ENCODE results near the gene LCN9. TPM values are rescaled to one million over a fixed set of nuclear protein-coding genes. Genes with fewer than 3 reads are reported as not detected.

LCN9 gene, protein sequence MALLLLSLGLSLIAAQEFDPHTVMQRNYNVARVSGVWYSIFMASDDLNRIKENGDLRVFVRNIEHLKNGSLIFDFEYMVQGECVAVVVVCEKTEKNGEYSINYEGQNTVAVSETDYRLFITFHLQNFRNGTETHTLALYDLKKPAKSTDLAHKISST
- not detected in 2 replicates for total RNA-seq (2022)
- Bru-seq, nascent RNA = not detected
- BruChase-seq, experiment 1, labeled RNA remaining after a 6-hour chase = not detected
- not detected for BruChase-seq, experiment 2, labeled RNA remaining after a 2-hour chase
- long read RNA-seq = 0 reads

GRCh38 chr9:135662758-135663450 lies at the start of gene LCN9:
LCN9 (plus strand) TSS chr9:135663309; CDS start chr9:135663322, 13 bp downstream.
- H3K27ac Mint-ChIP-seq (ENCODE audit: unreplicated experiment) = no peak within 1 kb of the TSS
- no peaks in the 10 kb centered on the region for H3K9me3 Mint-ChIP-seq (ENCODE audit: low read depth, unreplicated experiment)
- no TSS peak for BruUV-seq (replicated peaks)
- CTCF ChIA-PET = no interaction called here
- DNase-seq = no peak
- intact Hi-C loops (cut with micrococcal nuclease; ENCODE audit: unreplicated experiment) = no loop called here
- no peak within 1 kb of the TSS for H3K4me3 Mint-ChIP-seq (ENCODE audit: low read depth, unreplicated experiment)
- H3K4me1 Mint-ChIP-seq (ENCODE audit: low read depth, unreplicated experiment) = no peaks in the 10 kb centered on the region
- TF ChIP-seq CTCF (IDR thresholded peaks at IDR 0.05; ENCODE audit: unreplicated experiment) = no peak
- H3K36me3 Mint-ChIP-seq (ENCODE audit: insufficient read depth, unreplicated experiment) = no peaks in the 10 kb centered on the region
- peaks cover 33% of the 10 kb centered on the region for H3K27me3 Mint-ChIP-seq (ENCODE audit: unreplicated experiment)

DNA sequence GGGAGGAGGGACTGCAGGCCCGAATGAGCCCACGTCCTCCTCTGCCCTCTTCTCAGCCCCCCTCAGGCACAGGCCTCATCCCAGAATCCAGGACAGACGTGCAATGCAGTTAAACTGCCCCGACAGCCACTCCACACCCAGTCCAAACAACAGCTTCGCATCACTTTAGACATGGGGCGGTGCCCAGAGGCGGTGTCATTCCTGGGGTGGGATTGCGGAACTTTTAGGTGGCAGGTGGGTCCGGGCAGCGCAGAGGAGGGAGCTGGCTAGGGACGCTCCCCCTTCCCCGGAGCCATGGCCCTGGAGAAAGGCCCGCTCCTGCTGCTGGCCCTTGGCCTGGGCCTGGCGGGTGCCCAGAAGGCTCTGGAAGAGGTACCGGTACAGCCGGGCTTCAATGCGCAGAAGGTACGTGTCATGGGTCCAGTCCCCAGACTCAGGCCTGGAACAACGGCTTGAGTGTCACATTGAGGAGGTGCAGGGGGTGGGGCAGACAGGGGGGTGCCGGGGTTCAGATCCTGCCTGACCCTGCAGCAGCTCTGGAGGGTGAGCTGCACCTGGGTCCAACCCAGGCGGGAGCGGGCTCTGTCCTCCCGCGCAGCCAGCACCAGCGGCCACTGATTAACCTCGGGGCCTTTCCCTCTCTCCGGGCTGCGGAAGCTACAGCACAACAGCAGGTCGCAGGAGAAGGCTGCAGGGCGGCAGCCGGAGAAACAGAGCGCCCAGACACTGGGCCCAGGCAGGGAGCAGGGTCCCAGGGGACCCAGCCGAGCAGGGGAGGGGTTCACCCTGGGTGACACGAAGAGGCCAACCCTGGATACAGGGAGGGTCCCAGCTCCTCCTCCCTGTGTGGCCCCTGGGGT lies 48.9 kb upstream of the LCN9 start:
- no peak for DNase-seq
- CTCF ChIA-PET = interaction anchor here (0.6 kb wide), 1 partner anchor 39 kb away, joined by 3 read pairs; no protein-coding TSS in a partner anchor
- BruUV-seq (replicated peaks) = no TSS peak
- Mint-ChIP-seq H3K27ac (ENCODE audit: unreplicated experiment) (no peak overlapping the region), H3K9me3 (ENCODE audit: low read depth, unreplicated experiment) (no peaks in the 10 kb centered on the region), H3K36me3 (ENCODE audit: insufficient read depth, unreplicated experiment) (peaks cover 3% of the 10 kb centered on the region), H3K4me1 (ENCODE audit: low read depth, unreplicated experiment) (no peaks in the 10 kb centered on the region), H3K27me3 (ENCODE audit: unreplicated experiment) (peaks cover 95% of the 10 kb centered on the region), H3K4me3 (ENCODE audit: low read depth, unreplicated experiment) (no peak overlapping the region)
- intact Hi-C loops (cut with micrococcal nuclease; ENCODE audit: unreplicated experiment) = no loop called here
- TF ChIP-seq CTCF (IDR thresholded peaks at IDR 0.05; ENCODE audit: unreplicated experiment) = no peak

- peaks cover 4% of the 10 kb centered on the region for H3K36me3 Mint-ChIP-seq (ENCODE audit: insufficient read depth, unreplicated experiment)
- DNase-seq = no peak
- H3K9me3 Mint-ChIP-seq (ENCODE audit: low read depth, unreplicated experiment) = no peaks in the 10 kb centered on the region
- intact Hi-C loops (cut with micrococcal nuclease; ENCODE audit: unreplicated experiment) = no loop called here
- H3K27me3 Mint-ChIP-seq (ENCODE audit: unreplicated experiment) = peaks cover 95% of the 10 kb centered on the region
- CTCF ChIA-PET = no interaction called here
- no peak for TF ChIP-seq CTCF (IDR thresholded peaks at IDR 0.05; ENCODE audit: unreplicated experiment)
- no peaks in the 10 kb centered on the region for H3K4me1 Mint-ChIP-seq (ENCODE audit: low read depth, unreplicated experiment)
- H3K27ac Mint-ChIP-seq (ENCODE audit: unreplicated experiment) = no peak overlapping the region
- no peak overlapping the region for H3K4me3 Mint-ChIP-seq (ENCODE audit: low read depth, unreplicated experiment)
- no TSS peak for BruUV-seq (replicated peaks)
These were observed 48.1 kb upstream of the LCN9 start for GRCh38 chr9:135614821-135615665.

Data from Calu3 (cell line).